ENCODE results near the gene FUS. TPM values are rescaled to one million over a fixed set of nuclear protein-coding genes. Genes with fewer than 3 reads are reported as not detected.
"Not testable (repeated sequence)": the region's sequence is repeated elsewhere in the genome, so short reads cannot be mapped to it uniquely, and the experiment has no call there.

FUS gene
- polyA plus RNA-seq, 1 donor from 2014 or later = 167 TPM

- Mint-ChIP-seq H3K27ac (peak overlapping the region; percentile 9 to 89 (median 88)), H3K36me3 (peaks cover 12% of the 10 kb centered on the region), H3K27me3 (no peaks in the 10 kb centered on the region), H3K4me3 (peak overlapping the region in 2 of 4 donors; percentile 2 to 75), H3K4me1 (peaks cover 22 to 48% (median 40%) of the 10 kb centered on the region in 3 donors), H3K9me3 (no peaks in the 10 kb centered on the region)
Measured at GRCh38 chr16:31188450-31189411, 8.8 kb downstream of the FUS start.

GRCh38 chr16:31189412-31189778 lies 9.5 kb downstream of the FUS start:
- Mint-ChIP-seq H3K4me1 (peaks cover 22 to 48% (median 38%) of the 10 kb centered on the region in 3 donors), H3K9me3 (no peaks in the 10 kb centered on the region), H3K27me3 (no peaks in the 10 kb centered on the region), H3K36me3 (peaks cover 12% of the 10 kb centered on the region), H3K4me3 (peak overlapping the region in 1 of 4 donors; percentile 75), H3K27ac (peak overlapping the region in 2 of 3 donors; percentile 88 to 89)

- no peaks in the 10 kb centered on the region for H3K27me3 Mint-ChIP-seq
- H3K4me3 Mint-ChIP-seq = peak overlapping the region in 2 of 4 donors; percentile 49 to 75
- H3K27ac Mint-ChIP-seq = peak overlapping the region in 1 of 3 donors; percentile 89
- peaks cover 22 to 46% (median 34%) of the 10 kb centered on the region in 3 donors for H3K4me1 Mint-ChIP-seq
- H3K9me3 Mint-ChIP-seq = no peaks in the 10 kb centered on the region
- H3K36me3 Mint-ChIP-seq = peaks cover 10% of the 10 kb centered on the region
Measured at GRCh38 chr16:31190061-31190460, 10.1 kb downstream of the FUS start.

- H3K27ac Mint-ChIP-seq = peak overlapping the region; percentile 40 to 89 (median 81)
- no peak overlapping the region for H3K4me3 Mint-ChIP-seq
- peaks cover 10% of the 10 kb centered on the region for H3K36me3 Mint-ChIP-seq
- no peaks in the 10 kb centered on the region for H3K27me3 Mint-ChIP-seq
- no peaks in the 10 kb centered on the region for H3K9me3 Mint-ChIP-seq
- peaks cover 21 to 43% (median 27%) of the 10 kb centered on the region in 3 donors for H3K4me1 Mint-ChIP-seq
Measured at GRCh38 chr16:31190818-31191444, 11.0 kb downstream of the FUS start.

- Mint-ChIP-seq H3K36me3 (peaks cover 8% of the 10 kb centered on the region), H3K9me3 (no peaks in the 10 kb centered on the region), H3K4me3 (peak overlapping the region in 1 of 4 donors; percentile 43), H3K27ac (peak overlapping the region; percentile 49 to 83 (median 73)), H3K4me1 (peaks cover 19 to 41% (median 25%) of the 10 kb centered on the region in 3 donors), H3K27me3 (no peaks in the 10 kb centered on the region)
Measured at GRCh38 chr16:31191697-31192428, 11.9 kb downstream of the FUS start.

- peaks cover 8% of the 10 kb centered on the region for H3K36me3 Mint-ChIP-seq
- no peaks in the 10 kb centered on the region for H3K9me3 Mint-ChIP-seq
- H3K27ac Mint-ChIP-seq = peak overlapping the region in 2 of 3 donors; percentile 23 to 46
- H3K27me3 Mint-ChIP-seq = no peaks in the 10 kb centered on the region
- peaks cover 16 to 42% (median 22%) of the 10 kb centered on the region in 3 donors for H3K4me1 Mint-ChIP-seq
- peak overlapping the region in 1 of 4 donors; percentile 3 for H3K4me3 Mint-ChIP-seq
Measured at GRCh38 chr16:31192856-31193642, 13.1 kb downstream of the FUS start.

- Mint-ChIP-seq H3K4me3 (no peak overlapping the region), H3K9me3 (no peaks in the 10 kb centered on the region), H3K27ac (peak overlapping the region in 2 of 3 donors; percentile 23 to 46), H3K36me3 (peaks cover 8% of the 10 kb centered on the region), H3K4me1 (peaks cover 16 to 40% (median 22%) of the 10 kb centered on the region in 3 donors), H3K27me3 (no peaks in the 10 kb centered on the region)
Measured at GRCh38 chr16:31193874-31194273, 13.9 kb downstream of the FUS start.

- H3K27ac Mint-ChIP-seq = peak overlapping the region in 2 of 3 donors; percentile 12 to 77
Measured at GRCh38 chr16:31194898-31195297, 15.0 kb downstream of the FUS start.

GRCh38 chr16:31195861-31196260 lies 15.9 kb downstream of the FUS start:
- Mint-ChIP-seq H3K4me3 (peak overlapping the region in 1 of 4 donors; percentile 14), H3K27ac (peak overlapping the region in 1 of 3 donors; percentile 46), H3K4me1 (peaks cover 27 to 38% (median 36%) of the 10 kb centered on the region in 3 donors)
- H3K9me3 Mint-ChIP-seq, H3K27me3 Mint-ChIP-seq, H3K36me3 Mint-ChIP-seq: not testable (repeated sequence)

More at GRCh38 chr16:31194898-31195297, 15.0 kb downstream of the FUS start:
- Mint-ChIP-seq H3K36me3 (peaks cover 8% of the 10 kb centered on the region), H3K27me3 (no peaks in the 10 kb centered on the region), H3K4me3 (no peak overlapping the region), H3K9me3 (no peaks in the 10 kb centered on the region), H3K4me1 (peaks cover 22 to 37% (median 31%) of the 10 kb centered on the region in 3 donors)

- Mint-ChIP-seq H3K4me3 (peak overlapping the region in 1 of 4 donors; percentile 14), H3K27ac (peak overlapping the region in 2 of 3 donors; percentile 46 to 86), H3K27me3 (no peaks in the 10 kb centered on the region), H3K36me3 (peaks cover 1% of the 10 kb centered on the region), H3K4me1 (peaks cover 30 to 43% (median 38%) of the 10 kb centered on the region in 3 donors), H3K9me3 (no peaks in the 10 kb centered on the region)
Measured at GRCh38 chr16:31196324-31197088, 16.6 kb downstream of the FUS start.

GRCh38 chr16:31198207-31198882 lies 18.4 kb downstream of the FUS start:
- Mint-ChIP-seq H3K9me3 (no peaks in the 10 kb centered on the region), H3K4me3 (peak overlapping the region in 2 of 4 donors; percentile 12 to 97), H3K4me1 (peaks cover 29 to 41% (median 33%) of the 10 kb centered on the region in 3 donors), H3K27ac (peak overlapping the region; percentile 51 to 89 (median 69)), H3K36me3 (peaks cover 1% of the 10 kb centered on the region), H3K27me3 (no peaks in the 10 kb centered on the region)

- Mint-ChIP-seq H3K4me3 (peak overlapping the region; percentile 3 to 97 (median 74)), H3K4me1 (peaks cover 35 to 46% (median 39%) of the 10 kb centered on the region in 3 donors), H3K9me3 (no peaks in the 10 kb centered on the region), H3K27me3 (no peaks in the 10 kb centered on the region), H3K27ac (peak overlapping the region in 2 of 3 donors; percentile 88 to 89), H3K36me3 (no peaks in the 10 kb centered on the region)
Measured at GRCh38 chr16:31199430-31200041, 19.6 kb downstream of the FUS start.
